Measurements from ENCODE around the gene KRT71. TPM values are rescaled to one million over a fixed set of nuclear protein-coding genes. Genes with fewer than 3 reads are reported as not detected.

KRT71 gene
- total RNA-seq, 2 experiments from 2014 or later = not detected

DNA sequence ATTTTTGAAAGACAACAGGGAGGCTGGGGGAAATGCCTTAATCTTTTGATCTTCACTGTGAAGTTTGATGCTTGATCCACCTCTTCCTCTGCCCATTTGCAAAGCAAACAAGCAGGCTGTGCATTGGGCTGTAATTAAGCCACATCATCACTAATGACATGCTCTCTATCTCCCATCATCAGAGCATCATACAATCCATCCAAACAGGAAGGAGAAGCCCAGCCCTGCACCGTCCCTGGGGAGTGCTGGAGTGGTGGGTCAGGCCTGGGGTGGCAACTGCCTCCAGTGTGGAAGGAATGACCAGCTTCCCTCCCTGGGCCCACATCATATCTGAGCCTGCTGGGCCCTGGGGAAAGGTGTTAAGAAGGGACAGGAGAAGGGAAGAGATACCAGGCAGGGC, 27.6 kb upstream of the KRT71 start:
- H3K9me2 ChIP-seq (ENCODE audit: insufficient read depth, low read length) = no peaks in the 10 kb centered on the region

DNA sequence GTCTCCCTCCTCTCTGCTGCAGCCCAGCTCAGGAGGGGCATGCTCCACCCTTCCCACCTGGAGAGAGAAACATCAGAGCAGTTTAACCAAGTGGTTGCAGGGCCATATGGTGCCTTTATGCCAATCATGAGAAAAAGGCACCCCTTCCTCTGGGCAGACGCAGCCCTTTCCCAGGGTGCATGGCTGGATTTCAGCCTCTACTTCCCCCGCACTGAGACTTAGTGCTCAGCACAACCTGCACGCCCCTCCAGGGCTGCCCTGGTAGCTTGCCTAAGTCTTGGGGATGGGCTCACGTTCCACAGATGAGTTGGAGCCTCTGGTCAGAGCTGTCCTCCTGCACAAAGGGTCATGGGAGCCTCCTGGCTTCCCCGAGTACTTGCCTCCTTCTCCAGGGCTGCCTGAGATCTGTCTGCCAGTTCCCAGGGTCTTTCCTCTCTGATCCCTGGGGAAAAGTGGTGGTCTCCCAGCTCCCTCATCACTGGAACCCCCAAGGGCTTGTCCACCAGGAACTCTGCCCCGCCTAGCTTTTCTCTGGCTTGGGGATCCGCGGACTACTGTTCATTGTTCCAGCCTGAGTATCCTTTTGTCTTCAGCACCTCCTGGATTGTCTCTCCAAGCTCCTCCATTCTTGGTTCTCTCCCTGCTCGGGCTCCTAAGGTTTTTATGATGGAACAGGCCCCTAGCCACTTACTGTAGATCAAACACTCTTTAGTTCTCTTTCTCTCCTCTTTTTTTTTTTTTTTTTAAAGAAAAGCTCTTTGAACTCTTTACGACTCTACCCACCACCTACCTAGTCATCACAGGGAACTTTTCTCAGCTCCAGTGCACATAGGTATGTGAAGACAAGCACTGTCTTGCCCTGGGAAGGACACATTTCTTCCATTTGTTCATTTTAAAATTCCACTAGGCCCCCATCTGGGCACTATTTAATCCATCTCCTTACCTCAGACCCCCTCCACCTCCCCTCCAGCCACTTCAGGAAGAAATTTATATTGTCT, 26.8 kb upstream of the KRT71 start:
- no peak overlapping the region for H3K4me2 ChIP-seq (ENCODE audit: low read length)
- DNase-seq (ENCODE audit: low spot score) = no peak
- no peaks in the 10 kb centered on the region for H3K79me2 ChIP-seq (ENCODE audit: insufficient read depth, low read depth, low read length)
- no peak overlapping the region for H3K27ac ChIP-seq (ENCODE audit: low read depth, low read length, poor library complexity, severe bottlenecking)
- no peak for TF ChIP-seq EZH2phosphoT487 (IDR thresholded peaks at IDR 0.05; ENCODE audit: borderline replicate concordance, low read depth, low read length)
- TF ChIP-seq, protein P1, sequence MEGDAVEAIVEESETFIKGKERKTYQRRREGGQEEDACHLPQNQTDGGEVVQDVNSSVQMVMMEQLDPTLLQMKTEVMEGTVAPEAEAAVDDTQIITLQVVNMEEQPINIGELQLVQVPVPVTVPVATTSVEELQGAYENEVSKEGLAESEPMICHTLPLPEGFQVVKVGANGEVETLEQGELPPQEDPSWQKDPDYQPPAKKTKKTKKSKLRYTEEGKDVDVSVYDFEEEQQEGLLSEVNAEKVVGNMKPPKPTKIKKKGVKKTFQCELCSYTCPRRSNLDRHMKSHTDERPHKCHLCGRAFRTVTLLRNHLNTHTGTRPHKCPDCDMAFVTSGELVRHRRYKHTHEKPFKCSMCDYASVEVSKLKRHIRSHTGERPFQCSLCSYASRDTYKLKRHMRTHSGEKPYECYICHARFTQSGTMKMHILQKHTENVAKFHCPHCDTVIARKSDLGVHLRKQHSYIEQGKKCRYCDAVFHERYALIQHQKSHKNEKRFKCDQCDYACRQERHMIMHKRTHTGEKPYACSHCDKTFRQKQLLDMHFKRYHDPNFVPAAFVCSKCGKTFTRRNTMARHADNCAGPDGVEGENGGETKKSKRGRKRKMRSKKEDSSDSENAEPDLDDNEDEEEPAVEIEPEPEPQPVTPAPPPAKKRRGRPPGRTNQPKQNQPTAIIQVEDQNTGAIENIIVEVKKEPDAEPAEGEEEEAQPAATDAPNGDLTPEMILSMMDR (conservative IDR thresholded peaks at IDR 0.05; ENCODE audit: low read length) = no peak
- H3K9me3 ChIP-seq (ENCODE audit: low read length) = no peaks in the 10 kb centered on the region
- POLR2A ChIA-PET = interaction anchor here (0.5 to 0.6 kb wide), 2 partner anchors 237 to 276 kb away, joined by 3 read pairs; no protein-coding TSS in a partner anchor
- H3K4me1 ChIP-seq (ENCODE audit: insufficient read depth, low read length, poor library complexity, severe bottlenecking) = no peaks in the 10 kb centered on the region
- intact Hi-C loops (cut with micrococcal nuclease; ENCODE audit: unreplicated experiment) = no loop called here
- H4K20me1 ChIP-seq (ENCODE audit: insufficient read depth, low read length) = no peaks in the 10 kb centered on the region
- no peaks in the 10 kb centered on the region for H3K9me2 ChIP-seq (ENCODE audit: insufficient read depth, low read length)
- H3K36me3 ChIP-seq (ENCODE audit: insufficient read depth, low read length) = no peaks in the 10 kb centered on the region
- no TSS peak for BruUV-seq (replicated peaks)
- CTCF ChIA-PET (ENCODE audit: unreplicated experiment) = interaction anchor here (0.5 kb wide), 1 partner anchor 398 kb away, joined by 7 read pairs; no protein-coding TSS in a partner anchor
- H3K4me3 ChIP-seq (ENCODE audit: low read depth, low read length, poor library complexity, severe bottlenecking) = no peak overlapping the region
- H2AFZ ChIP-seq (ENCODE audit: low read length) = no peak overlapping the region

More for the DNA sequence above, 27.6 kb upstream of the KRT71 start:
- H3K4me2 ChIP-seq (ENCODE audit: low read length) = no peak overlapping the region
- intact Hi-C loops (cut with micrococcal nuclease; ENCODE audit: unreplicated experiment) = no loop called here
- H3K4me3 ChIP-seq (ENCODE audit: low read depth, low read length, poor library complexity, severe bottlenecking) = no peak overlapping the region
- no peak for TF ChIP-seq EZH2phosphoT487 (IDR thresholded peaks at IDR 0.05; ENCODE audit: borderline replicate concordance, low read depth, low read length)
- TF ChIP-seq, protein P1 (conservative IDR thresholded peaks at IDR 0.05; ENCODE audit: low read length) = no peak
- CTCF ChIA-PET (ENCODE audit: unreplicated experiment) = no interaction called here
- no TSS peak for BruUV-seq (replicated peaks)
- no peak overlapping the region for H3K27ac ChIP-seq (ENCODE audit: low read depth, low read length, poor library complexity, severe bottlenecking)
- no peaks in the 10 kb centered on the region for H4K20me1 ChIP-seq (ENCODE audit: insufficient read depth, low read length)
- no peaks in the 10 kb centered on the region for H3K4me1 ChIP-seq (ENCODE audit: insufficient read depth, low read length, poor library complexity, severe bottlenecking)
- H3K79me2 ChIP-seq (ENCODE audit: insufficient read depth, low read depth, low read length) = no peaks in the 10 kb centered on the region
- POLR2A ChIA-PET = interaction anchor here (0.5 kb wide), 1 partner anchor 236 kb away, joined by 3 read pairs; no protein-coding TSS in a partner anchor
- H3K36me3 ChIP-seq (ENCODE audit: insufficient read depth, low read length) = no peaks in the 10 kb centered on the region
- no peak overlapping the region for H2AFZ ChIP-seq (ENCODE audit: low read length)
- H3K9me3 ChIP-seq (ENCODE audit: low read length) = no peaks in the 10 kb centered on the region
- no peak for DNase-seq (ENCODE audit: low spot score)
